Lower leg skin (tissue), 4 donors: ENCODE data around the gene VDAC1. TPM values are rescaled to one million over a fixed set of nuclear protein-coding genes. Genes with fewer than 3 reads are reported as not detected.

ENCODE experiments used
- DNase-seq, 2 donors: peaks; one replicate each; pipeline ENCODE4 v3.0.0-alpha.2; 2019; ENCODE audit warnings: low spot score in 2 of 2
- H3K4me3 ChIP-seq: fragments of 200-600 bp; sonication (generic); 2 replicates; pipeline ENCODE4 v1.5.1; 2017; ENCODE audit warnings: mild to moderate bottlenecking, low read depth; ENCODE audit not compliant: poor library complexity, severe bottlenecking
- POLR2A ChIP-seq, 2 donors: fragments of 450-650 bp; IDR thresholded peaks; one replicate each; pipeline ENCODE4 v1.6.1; 2016 to 2017; ENCODE audit warnings: antibody characterized with exemption in 2 of 2, mild to moderate bottlenecking in 1 of 2, moderate library complexity in 1 of 2
- WGBS, 2 donors: methylation state at CpG; one replicate each; pipeline ENCODE4 v1.1.5; 2018; 5-methylcytosine and 5-hydroxymethylcytosine counted together
- intact Hi-C: fragments of 100-400 bp; cut with DNase I; formaldehyde crosslinking; loops from one replicate; pipeline ENCODE4 v1.15.0; 2023; ENCODE audit warnings: low total_unique reads
- total RNA-seq, 4 donors: library from RNA; depleted of rRNA; stranded (reverse); fragments of >200 nt; gene quantifications; one replicate each; pipeline ENCODE4 v1.1.0, GENCODE V29; 2016
- TF ChIP-seq, protein P1 (sequence below), 3 donors: fragments of 450-650 bp; IDR thresholded peaks; one replicate each; pipeline ENCODE4 v1.5.1; 2016; ENCODE audit warnings: antibody characterized with exemption in 3 of 3, mild to moderate bottlenecking in 3 of 3, moderate library complexity in 2 of 3

The VDAC1 gene
- total RNA-seq, 4 donors from 2014 or later, result 113 to 159 (median 145) TPM

DNA sequence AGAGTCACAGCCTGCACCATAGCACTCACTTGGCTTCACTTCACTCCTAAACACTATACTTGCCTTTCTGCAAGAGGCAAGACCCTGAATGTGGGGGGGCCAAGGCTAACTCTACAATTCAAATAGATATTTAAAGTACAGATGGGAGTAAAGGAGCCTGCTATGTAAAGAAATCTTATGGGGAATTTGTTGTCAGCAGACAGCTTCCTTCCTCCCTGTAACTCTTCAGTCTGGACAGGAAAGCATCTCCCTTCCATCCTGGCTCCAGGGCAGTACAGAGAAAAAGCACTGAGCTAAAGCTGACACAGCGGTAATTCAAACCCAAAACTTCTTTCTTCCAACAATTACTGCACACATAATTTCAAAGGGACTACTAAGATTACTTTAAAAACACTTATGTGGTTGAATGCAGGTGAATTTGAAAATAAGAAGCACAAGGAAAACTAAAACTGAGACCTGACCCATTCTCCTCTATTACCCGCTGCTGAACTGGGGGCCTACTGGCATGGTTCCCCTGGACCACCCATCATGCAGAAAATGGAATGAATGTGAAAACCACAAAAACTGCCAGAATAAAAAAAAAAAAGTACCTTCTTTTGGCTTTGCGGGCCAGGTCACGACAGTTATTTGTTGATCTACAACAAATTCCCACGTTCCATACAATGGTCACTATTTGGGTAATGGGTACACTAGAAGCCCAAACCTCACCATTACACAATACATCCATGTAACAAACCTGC lies 13.4 kb downstream of the VDAC1 start:
- DNase-seq, result peak in 1 of 2 donors; percentile 18
- TF ChIP-seq, protein P1, sequence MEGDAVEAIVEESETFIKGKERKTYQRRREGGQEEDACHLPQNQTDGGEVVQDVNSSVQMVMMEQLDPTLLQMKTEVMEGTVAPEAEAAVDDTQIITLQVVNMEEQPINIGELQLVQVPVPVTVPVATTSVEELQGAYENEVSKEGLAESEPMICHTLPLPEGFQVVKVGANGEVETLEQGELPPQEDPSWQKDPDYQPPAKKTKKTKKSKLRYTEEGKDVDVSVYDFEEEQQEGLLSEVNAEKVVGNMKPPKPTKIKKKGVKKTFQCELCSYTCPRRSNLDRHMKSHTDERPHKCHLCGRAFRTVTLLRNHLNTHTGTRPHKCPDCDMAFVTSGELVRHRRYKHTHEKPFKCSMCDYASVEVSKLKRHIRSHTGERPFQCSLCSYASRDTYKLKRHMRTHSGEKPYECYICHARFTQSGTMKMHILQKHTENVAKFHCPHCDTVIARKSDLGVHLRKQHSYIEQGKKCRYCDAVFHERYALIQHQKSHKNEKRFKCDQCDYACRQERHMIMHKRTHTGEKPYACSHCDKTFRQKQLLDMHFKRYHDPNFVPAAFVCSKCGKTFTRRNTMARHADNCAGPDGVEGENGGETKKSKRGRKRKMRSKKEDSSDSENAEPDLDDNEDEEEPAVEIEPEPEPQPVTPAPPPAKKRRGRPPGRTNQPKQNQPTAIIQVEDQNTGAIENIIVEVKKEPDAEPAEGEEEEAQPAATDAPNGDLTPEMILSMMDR (IDR thresholded peaks at IDR 0.05), result no peak
- no peak for TF ChIP-seq POLR2A (IDR thresholded peaks at IDR 0.05)
- H3K4me3 ChIP-seq, result no peak overlapping the region
- 92 to 96% methylated on average over 5 of the region's 5 CpGs for WGBS, 2 donors
- intact Hi-C loops, result no loop called here

DNA sequence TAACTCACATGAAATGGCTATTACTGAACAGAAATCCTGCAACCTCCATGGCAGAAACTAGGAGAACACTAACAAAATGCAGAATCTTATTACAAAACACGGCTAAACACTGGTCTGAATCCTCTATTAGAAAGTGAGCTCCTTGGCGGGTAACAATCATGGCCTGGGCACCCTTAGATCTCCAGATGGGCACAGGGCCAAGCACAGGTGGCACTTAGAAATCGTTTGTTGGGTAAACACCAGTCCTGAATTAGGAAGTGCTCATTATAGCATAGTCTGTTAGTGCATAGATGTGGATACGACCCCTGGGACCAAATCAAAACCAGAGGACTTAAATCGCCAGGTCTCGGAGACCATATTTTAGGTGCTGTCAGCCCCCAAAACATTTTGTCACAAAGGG lies 14.4 kb downstream of the VDAC1 start:
- peak in 1 of 2 donors; percentile 54 for DNase-seq
- no peak for TF ChIP-seq POLR2A (IDR thresholded peaks at IDR 0.05)
- TF ChIP-seq, protein P1 (IDR thresholded peaks at IDR 0.05), result no peak
- WGBS, 2 donors, result 79 to 81% methylated on average over 6 of the region's 6 CpGs

DNA sequence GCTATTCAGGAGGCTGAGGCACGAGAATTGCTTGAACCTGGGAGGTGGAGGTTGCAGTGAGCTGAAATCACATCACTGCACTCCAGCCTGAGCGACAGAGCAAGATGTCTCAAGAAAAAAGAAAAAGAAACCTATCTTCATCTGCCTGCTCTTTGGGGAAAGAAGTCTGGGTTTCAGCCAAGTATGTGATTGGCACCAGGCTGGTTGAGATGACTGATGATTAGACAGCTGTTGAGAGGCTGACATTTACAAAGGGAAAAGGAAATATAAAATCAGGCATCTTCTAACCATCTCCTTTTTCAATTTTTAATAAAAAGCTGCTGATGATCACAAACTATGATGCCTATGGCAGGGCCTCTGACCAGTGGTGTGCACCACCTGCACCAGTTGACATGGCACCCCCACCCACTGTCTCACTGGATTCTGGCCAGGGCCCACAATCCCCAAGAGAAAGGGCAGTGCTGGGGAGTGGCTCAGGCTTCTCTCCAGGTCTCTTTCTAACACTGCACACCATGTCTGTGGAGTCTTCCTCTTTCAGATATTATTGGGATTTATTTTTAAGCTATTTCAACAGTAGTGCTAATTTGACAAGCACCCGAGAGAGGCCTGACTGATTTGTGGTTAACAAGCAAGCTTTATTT lies 19.1 kb downstream of the VDAC1 start:
- DNase-seq, result peak in 1 of 2 donors; percentile 68
- intact Hi-C loops, result loop anchor here (10.0 kb wide), 1 partner anchor 871 kb away; no protein-coding TSS in a partner anchor
- no peak for TF ChIP-seq POLR2A (IDR thresholded peaks at IDR 0.05)
- TF ChIP-seq, protein P1 (IDR thresholded peaks at IDR 0.05), result no peak
- WGBS, 2 donors, result 83 to 89% methylated on average over 3 of the region's 3 CpGs
- no peak overlapping the region for H3K4me3 ChIP-seq

More for the DNA sequence above, 14.4 kb downstream of the VDAC1 start:
- no peak overlapping the region for H3K4me3 ChIP-seq
- intact Hi-C loops, result no loop called here

DNA sequence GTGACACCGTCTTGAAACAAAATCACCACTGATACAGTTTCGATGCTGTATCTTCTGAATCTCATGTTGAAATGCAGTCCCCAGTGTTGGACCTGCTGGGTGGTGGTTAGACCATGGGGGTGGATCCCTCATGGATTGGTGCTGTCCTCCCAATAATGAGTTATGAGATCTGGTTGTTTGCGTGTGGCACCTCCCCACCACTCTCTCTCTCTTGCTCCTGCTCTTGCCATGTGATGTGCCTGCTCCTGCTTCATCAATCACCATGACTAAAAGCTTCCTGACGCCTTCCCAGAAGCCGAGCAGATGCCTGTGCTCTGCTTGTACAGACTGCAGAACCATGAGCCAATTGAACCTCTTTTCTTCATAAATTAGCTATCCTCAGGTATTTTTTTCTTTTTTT lies 21.1 kb downstream of the VDAC1 start:
- H3K4me3 ChIP-seq, result no peak overlapping the region
- WGBS, 2 donors, result 83 to 84% methylated on average over 5 of the region's 5 CpGs
- no peak for DNase-seq
- TF ChIP-seq, protein P1 (IDR thresholded peaks at IDR 0.05), result no peak
- no peak for TF ChIP-seq POLR2A (IDR thresholded peaks at IDR 0.05)
- intact Hi-C loops, result loop anchor here (10.0 kb wide), 1 partner anchor 869 kb away; no protein-coding TSS in a partner anchor

DNA sequence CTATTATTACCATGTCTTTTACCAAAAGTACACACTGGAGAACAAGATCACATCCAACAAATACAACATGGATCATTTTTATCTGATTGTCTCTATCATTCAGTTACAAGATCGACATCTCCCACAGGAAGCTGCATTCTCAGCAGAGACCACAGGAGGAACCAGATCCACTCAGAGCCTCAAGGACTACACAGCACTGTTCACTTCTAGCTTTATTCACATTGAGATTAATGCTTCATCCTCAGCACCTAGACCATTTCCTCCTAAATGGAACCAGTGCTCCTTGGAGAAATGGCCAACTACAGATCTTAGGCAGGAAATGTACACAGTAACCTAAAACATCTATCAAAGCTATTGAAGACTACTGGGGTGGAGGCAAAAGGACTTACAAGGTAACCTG lies 23.1 kb downstream of the VDAC1 start:
- DNase-seq, result no peak
- no peak overlapping the region for H3K4me3 ChIP-seq
- WGBS, 2 donors, result 69 to 77% methylated on average over 1 of the region's 1 CpG
- intact Hi-C loops, result loop anchor here (10.0 kb wide), 1 partner anchor 867 kb away; no protein-coding TSS in a partner anchor
- TF ChIP-seq, protein P1 (IDR thresholded peaks at IDR 0.05), result no peak
- no peak for TF ChIP-seq POLR2A (IDR thresholded peaks at IDR 0.05)
